GM23338 (cell line): ENCODE data around the gene PHF10. TPM values are rescaled to one million over a fixed set of nuclear protein-coding genes. Genes with fewer than 3 reads are reported as not detected.

ENCODE experiments used
- ATAC-seq: fragments of 200-7000 bp; cut with Tn5 transposase; 3 replicates; pipeline ENCODE4 v1.9.1; 2020
- DNase-seq: peaks from one replicate; pipeline ENCODE4 v3.0.0-alpha.2; 2015; ENCODE audit warnings: low spot score
- H2AFZ ChIP-seq: fragments of 200-600 bp; sonication (generic); 2 replicates; pipeline ENCODE4 v1.8.0; 2016; ENCODE audit warnings: antibody characterized with exemption, mild to moderate bottlenecking, moderate library complexity
- H3F3A ChIP-seq: fragments of 200-600 bp; sonication (generic); replicated peaks from 2 replicates; pipeline ENCODE4 v1.8.0; 2017; ENCODE audit warnings: antibody characterized with exemption, mixed run types, low read depth
- H3K27ac ChIP-seq: fragments of 200-600 bp; sonication (generic); 2 replicates; pipeline ENCODE4 v1.6.1; 2016; ENCODE audit warnings: low read depth
- H3K27me3 ChIP-seq: fragments of 200-600 bp; sonication (generic); 2 replicates; pipeline ENCODE4 v1.8.0; 2016; ENCODE audit warnings: mild to moderate bottlenecking, mixed run types, moderate library complexity; ENCODE audit not compliant: insufficient read depth
- H3K36me3 ChIP-seq: fragments of 200-600 bp; sonication (generic); 2 replicates; pipeline ENCODE4 v1.8.0; 2016; ENCODE audit warnings: mild to moderate bottlenecking; ENCODE audit not compliant: insufficient read depth
- H3K4me1 ChIP-seq: fragments of 200-600 bp; sonication (generic); 2 replicates; pipeline ENCODE4 v1.8.0; 2016; ENCODE audit warnings: mild to moderate bottlenecking, moderate library complexity; ENCODE audit not compliant: insufficient read depth
- H3K4me2 ChIP-seq: fragments of 200-600 bp; sonication (generic); 2 replicates; pipeline ENCODE4 v1.7.1; 2017; ENCODE audit warnings: mixed run types
- H3K4me3 ChIP-seq: fragments of 200-600 bp; sonication (generic); 2 replicates; pipeline ENCODE4 v1.6.1; 2016; ENCODE audit warnings: mixed run types
- H3K79me2 ChIP-seq: fragments of 200-600 bp; sonication (generic); replicated peaks from 2 replicates; pipeline ENCODE4 v1.8.0; 2017; ENCODE audit warnings: mild to moderate bottlenecking; ENCODE audit not compliant: insufficient read depth
- H3K9me2 ChIP-seq: fragments of 200-600 bp; sonication (generic); 2 replicates; pipeline ENCODE4 v1.8.0; 2017; ENCODE audit not compliant: insufficient read depth
- H4K20me1 ChIP-seq: fragments of 200-600 bp; sonication (generic); replicated peaks from 2 replicates; pipeline ENCODE4 v1.8.0; 2017; ENCODE audit warnings: mild to moderate bottlenecking; ENCODE audit not compliant: insufficient read depth
- H3K27ac Mint-ChIP-seq: 2 replicates; pipeline ENCODE4 v1.8.0; 2020; ENCODE audit warnings: inconsistent platforms, mild to moderate bottlenecking, moderate library complexity, mixed read lengths
- H3K27me3 Mint-ChIP-seq: 3 replicates; pipeline ENCODE4 v1.8.0; 2022; ENCODE audit warnings: low read depth, mild to moderate bottlenecking, moderate library complexity, mixed read lengths, inconsistent platforms; ENCODE audit not compliant: insufficient read depth, poor library complexity
- H3K36me3 Mint-ChIP-seq: 3 replicates; pipeline ENCODE4 v1.8.0; 2021; ENCODE audit warnings: low read depth, mild to moderate bottlenecking, inconsistent platforms, moderate library complexity, mixed read lengths
- H3K4me1 Mint-ChIP-seq: 3 replicates; pipeline ENCODE4 v1.8.0; 2020; ENCODE audit warnings: mild to moderate bottlenecking, inconsistent platforms, mixed read lengths
- H3K4me3 Mint-ChIP-seq: 3 replicates; pipeline ENCODE4 v1.8.0; 2021; ENCODE audit warnings: moderate library complexity, mild to moderate bottlenecking, inconsistent platforms, mixed read lengths
- H3K9me3 Mint-ChIP-seq: 3 replicates; pipeline ENCODE4 v1.8.0; 2020; ENCODE audit warnings: moderate library complexity, mild to moderate bottlenecking, inconsistent platforms, mixed read lengths
- CREB1 ChIP-seq: fragments of 250-450 bp; sonication (Bioruptor Pico); IDR thresholded peaks from 2 replicates; pipeline ENCODE4 v1.5.0; 2020; ENCODE audit warnings: low read depth, mild to moderate bottlenecking, moderate library complexity
- CTCF ChIP-seq, 2 experiments: fragments of 200-600 bp in 1 of 2; sonication (generic) in 1 of 2; conservative IDR thresholded peaks; 2 replicates each; pipeline versions ENCODE4 v1.5.1 to v1.6.1; 2016 to 2017; ENCODE audit warnings: antibody characterized with exemption in 2 of 2, low read depth in 2 of 2, mild to moderate bottlenecking in 2 of 2, moderate library complexity in 1 of 2
- ETS1 ChIP-seq: IDR thresholded peaks from 2 replicates; pipeline ENCODE4 v1.6.1; 2016; ENCODE audit warnings: antibody characterized with exemption
- EZH2 ChIP-seq: fragments of 200-600 bp; sonication (generic); IDR thresholded peaks from one replicate; pipeline ENCODE4 v1.8.0; 2017; ENCODE audit warnings: antibody characterized with exemption, mild to moderate bottlenecking, low read depth; ENCODE audit not compliant: unreplicated experiment
- EZH2phosphoT487 ChIP-seq: fragments of 200-600 bp; sonication (generic); IDR thresholded peaks from one replicate; pipeline ENCODE4 v1.8.1; 2018; ENCODE audit warnings: antibody characterized with exemption; ENCODE audit not compliant: unreplicated experiment
- JUNB ChIP-seq: IDR thresholded peaks from one replicate; pipeline ENCODE4 v1.6.1; 2016; ENCODE audit warnings: antibody characterized with exemption; ENCODE audit not compliant: unreplicated experiment
- NANOG ChIP-seq: IDR thresholded peaks from 2 replicates; pipeline ENCODE4 v1.6.1; 2016; ENCODE audit warnings: antibody characterized with exemption, borderline replicate concordance
- POLR2AphosphoS5 ChIP-seq: IDR thresholded peaks from 2 replicates; pipeline ENCODE4 v1.6.1; 2016; ENCODE audit warnings: antibody characterized with exemption, low read depth
- REST ChIP-seq: IDR thresholded peaks from one replicate; pipeline ENCODE4 v1.6.1; 2018; ENCODE audit warnings: antibody characterized with exemption; ENCODE audit not compliant: unreplicated experiment
- STAT1 ChIP-seq: IDR thresholded peaks from one replicate; pipeline ENCODE4 v1.6.1; 2016; ENCODE audit warnings: antibody characterized with exemption; ENCODE audit not compliant: unreplicated experiment
- ZNF114 ChIP-seq: fragments of 250-450 bp; sonication (Bioruptor Pico); IDR thresholded peaks from 2 replicates; pipeline ENCODE4 v1.5.0; 2020; ENCODE audit warnings: mild to moderate bottlenecking, moderate library complexity
- ZNF331 ChIP-seq: fragments of 250-450 bp; sonication (Bioruptor Pico); IDR thresholded peaks from 2 replicates; pipeline ENCODE4 v1.5.0; 2020; ENCODE audit warnings: low read depth, mild to moderate bottlenecking, moderate library complexity
- ZNF462 ChIP-seq: fragments of 250-450 bp; sonication (Bioruptor Pico); IDR thresholded peaks from 2 replicates; pipeline ENCODE4 v1.5.0; 2020; ENCODE audit warnings: mild to moderate bottlenecking, moderate library complexity
- polyA plus RNA-seq: library from polyadenylated mRNA; unstranded; fragments of >200 nt; fragmentation: Nextera tagmentation; extraction: Ambion mirVana; gene quantifications from 2 replicates; pipeline ENCODE4 v1.2.1, GENCODE V29; 2016
- total RNA-seq: library from RNA; depleted of rRNA; stranded (reverse); fragments of >200 nt; shearing (Covaris generic); gene quantifications from 2 replicates; pipeline ENCODE4 v1.2.3, GENCODE V29; 2014

The PHF10 gene
- total and polyA plus RNA-seq, 2 experiments from 2014 or later = 16.5 to 44.7 TPM

GRCh38 chr6:169671563-169671962 lies 52.7 kb downstream of the PHF10 start:
- H4K20me1 ChIP-seq = peaks cover 6% of the 10 kb centered on the region; the same call in 1 of the 2 replicates
- peaks cover 14% of the 10 kb centered on the region for H3K4me1 Mint-ChIP-seq
- H3K4me3 ChIP-seq = no peak overlapping the region
- H3K9me2 ChIP-seq = no peaks in the 10 kb centered on the region
- H3K27ac Mint-ChIP-seq = no peak overlapping the region
- DNase-seq (no peak), ATAC-seq (no peak)
- H3K79me2 ChIP-seq = peaks cover 19% of the 10 kb centered on the region
- no peaks in the 10 kb centered on the region for H3F3A ChIP-seq
- no peaks in the 10 kb centered on the region for H3K27me3 Mint-ChIP-seq
- H3K4me2 ChIP-seq = no peak overlapping the region
- no peak overlapping the region for H2AFZ ChIP-seq
- peaks cover 18% of the 10 kb centered on the region for H3K36me3 ChIP-seq
- no peak overlapping the region for H3K27ac ChIP-seq
- H3K36me3 Mint-ChIP-seq = peaks cover 54% of the 10 kb centered on the region
- TF ChIP-seq EZH2 = no peak
- TF ChIP-seq EZH2phosphoT487 = no peak
- TF ChIP-seq REST = no peak
- TF ChIP-seq ZNF331 = no peak
- TF ChIP-seq ZNF462 (CRISPR knock-in tag) = no peak
- TF ChIP-seq CTCF (conservative IDR thresholded peaks at IDR 0.05; ENCODE audit: low read depth in 2 of 2) = no peak
- TF ChIP-seq NANOG = no peak
- TF ChIP-seq JUNB = no peak
- no peak for TF ChIP-seq ZNF114 (CRISPR knock-in tag)
- TF ChIP-seq POLR2AphosphoS5 = no peak
- TF ChIP-seq CREB1 (CRISPR knock-in tag) = no peak
- no peak for TF ChIP-seq STAT1
- no peak for TF ChIP-seq ETS1
- no peak overlapping the region for H3K4me3 Mint-ChIP-seq
- no peaks in the 10 kb centered on the region for H3K9me3 Mint-ChIP-seq
- H3K27me3 ChIP-seq = no peaks in the 10 kb centered on the region
- peaks cover 4% of the 10 kb centered on the region; the same call in 1 of the 2 replicates for H3K4me1 ChIP-seq
